Stimulated activated CD8-positive, alpha-beta memory T cell treated with anti-CD3 and anti-CD28 coated beads, Interleukin-7, amount 100 ng/mL, for 48 hours (primary cell): ENCODE measurements around the gene FMN1.
"Not testable (repeated sequence)": the region's sequence is repeated elsewhere in the genome, so short reads cannot be mapped to it uniquely, and the experiment has no call there.

Source experiments
- DNase-seq, 2 donors: peaks; one replicate each; pipeline ENCODE4 v3.0.0-alpha.2; 2020; ENCODE audit warnings: low read depth in 1 of 2; ENCODE audit errors: extremely low read depth in 1 of 2

Gene FMN1

DNA sequence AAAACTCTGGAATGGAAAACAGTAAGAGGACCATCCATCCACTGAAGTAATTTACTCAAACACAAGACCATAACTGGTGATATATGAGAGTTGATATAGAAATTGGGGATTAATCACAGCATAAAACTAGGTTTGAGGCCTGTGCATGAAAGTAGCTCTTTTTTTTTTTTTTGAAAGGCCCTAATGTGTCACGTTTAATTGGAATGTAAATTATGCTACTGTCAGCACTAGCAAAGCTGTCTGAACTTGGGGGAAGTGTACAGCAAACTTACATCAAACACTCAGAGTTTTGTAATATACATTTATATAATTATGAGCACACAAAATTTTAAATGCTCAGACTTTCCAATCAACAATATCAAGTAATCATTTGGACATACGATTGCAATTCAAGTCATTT lies 322.6 kb downstream of the FMN1 start:
- DNase-seq = no peak

DNA sequence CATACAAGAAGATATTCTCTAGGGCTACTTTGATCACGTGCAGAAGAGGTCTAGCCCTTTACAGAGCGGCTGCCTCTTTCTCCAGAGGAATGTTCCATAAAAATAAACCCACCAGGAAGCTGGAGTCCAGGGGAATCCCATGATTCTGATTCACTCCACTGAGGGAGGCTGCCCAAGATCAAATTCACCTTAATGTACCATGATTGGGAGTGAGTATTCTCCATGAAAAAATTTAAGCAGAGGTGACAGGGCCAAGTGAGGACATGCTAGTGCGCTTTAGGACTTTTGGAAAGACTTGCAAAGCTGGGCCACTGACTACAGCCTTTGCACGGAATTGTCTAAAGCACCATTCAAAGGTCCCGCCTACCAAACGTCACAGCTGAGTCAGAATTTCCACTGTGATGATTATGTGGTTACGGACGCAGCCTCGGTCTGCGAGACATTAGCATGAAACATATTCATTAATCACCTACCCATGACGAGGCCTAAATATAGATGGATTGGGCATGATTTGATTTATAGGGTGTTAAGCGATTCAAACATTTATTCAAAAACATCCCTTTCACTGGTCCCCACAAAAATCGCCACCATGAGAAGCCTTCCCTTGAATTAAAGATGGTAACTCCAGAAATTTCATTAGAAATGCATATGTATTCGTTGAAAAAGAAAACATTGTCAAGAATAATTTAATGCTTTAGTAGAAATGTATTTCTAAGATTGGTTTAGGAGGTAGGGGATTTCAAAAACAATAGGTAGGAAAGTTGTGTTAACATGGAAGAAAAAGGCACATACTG lies 324.1 kb downstream of the FMN1 start:
- no peak for DNase-seq

DNA sequence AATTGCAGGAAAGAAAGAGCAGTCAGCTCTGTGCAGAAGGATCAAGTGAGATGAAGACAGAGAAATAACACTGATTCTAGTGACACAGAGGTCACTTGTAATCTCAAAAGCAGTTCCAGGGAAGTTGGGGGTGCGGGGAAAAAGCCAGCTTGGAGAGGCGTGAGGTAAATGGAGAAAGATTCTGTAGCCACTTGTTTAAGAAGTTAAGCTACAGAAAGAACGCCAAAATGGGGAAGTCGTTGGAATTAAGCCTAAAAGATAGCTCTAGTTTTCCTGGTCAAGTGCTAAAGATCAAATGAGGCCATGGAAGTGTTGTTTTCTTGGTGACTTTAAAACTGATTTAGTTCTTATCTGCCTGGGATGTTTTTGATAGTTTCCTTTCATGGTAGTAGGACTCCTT lies 324.7 kb downstream of the FMN1 start:
- DNase-seq = no peak

DNA sequence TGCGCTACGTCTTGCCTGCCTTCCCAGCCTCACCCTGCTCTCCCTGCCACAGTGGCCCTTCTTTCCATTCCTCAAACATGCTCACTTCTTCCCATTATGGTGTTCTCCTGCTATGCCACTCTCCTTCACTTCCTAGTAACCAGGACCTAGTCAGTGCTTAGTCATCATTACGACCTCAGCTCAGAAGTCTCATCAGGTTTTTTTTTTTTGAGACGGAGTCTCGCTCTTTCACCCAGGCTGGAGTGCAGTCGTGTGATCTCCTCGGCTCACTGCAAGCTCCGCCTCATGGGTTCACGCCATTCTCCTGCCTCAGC lies 327.2 kb downstream of the FMN1 start:
- no peak for DNase-seq

DNA sequence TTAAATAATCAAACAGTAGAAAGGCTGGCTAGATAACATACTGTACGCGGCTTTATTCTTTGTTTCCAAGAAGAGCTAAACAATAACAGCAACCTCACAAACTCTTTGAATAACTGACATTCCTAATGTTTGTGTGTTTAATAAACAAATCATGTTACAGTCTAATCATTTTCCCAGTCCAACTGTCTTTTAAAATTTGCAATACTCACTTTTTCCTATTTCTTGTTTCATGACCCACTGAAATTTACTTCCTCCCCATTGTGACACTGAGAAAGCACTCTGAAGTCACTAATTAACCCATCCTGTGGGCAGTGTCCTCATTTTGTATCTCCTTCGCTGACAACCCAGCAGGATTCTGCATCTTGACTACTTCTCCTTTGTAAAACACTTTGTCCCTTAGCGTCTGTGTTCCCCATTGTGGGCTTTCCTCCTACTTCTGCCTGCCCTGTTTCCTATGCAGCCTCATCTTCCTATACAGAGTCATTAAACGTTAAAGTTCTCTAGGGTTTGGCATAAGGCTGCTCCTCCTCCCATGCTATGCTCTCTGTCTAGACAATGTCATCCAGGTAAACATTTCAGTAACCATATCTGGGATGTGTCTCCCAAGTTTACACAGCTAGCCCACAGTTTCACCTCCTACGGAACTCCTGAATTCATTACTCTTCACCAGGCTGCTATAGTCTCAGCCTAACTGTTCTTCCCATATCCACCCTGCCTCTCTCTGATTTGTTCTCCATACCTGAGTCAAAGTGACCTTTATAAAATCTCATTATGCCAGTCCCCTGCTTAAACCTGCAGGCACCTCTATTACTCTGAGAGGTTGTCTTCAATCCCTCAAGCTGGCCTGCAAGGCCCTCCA lies 327.8 kb downstream of the FMN1 start:
- no peak for DNase-seq

DNA sequence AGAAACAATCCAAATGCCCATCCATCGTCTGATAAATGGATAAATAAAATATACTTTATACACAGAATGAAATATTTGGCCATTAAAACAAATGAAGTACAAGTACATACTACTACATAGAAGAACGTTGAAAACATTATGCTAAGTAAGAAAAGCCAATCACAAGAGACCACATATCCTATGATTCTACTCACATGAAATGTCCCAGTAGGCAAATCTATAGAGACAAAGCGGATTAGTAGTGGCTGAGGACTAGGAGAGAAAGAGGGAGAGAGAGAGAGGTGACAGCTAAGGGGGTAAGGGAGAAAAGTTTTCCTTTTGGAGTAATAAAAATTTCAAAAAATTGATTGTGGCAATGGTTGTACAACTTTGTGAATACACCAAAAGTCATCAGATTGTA lies 329.7 kb downstream of the FMN1 start:
- no peak for DNase-seq

DNA sequence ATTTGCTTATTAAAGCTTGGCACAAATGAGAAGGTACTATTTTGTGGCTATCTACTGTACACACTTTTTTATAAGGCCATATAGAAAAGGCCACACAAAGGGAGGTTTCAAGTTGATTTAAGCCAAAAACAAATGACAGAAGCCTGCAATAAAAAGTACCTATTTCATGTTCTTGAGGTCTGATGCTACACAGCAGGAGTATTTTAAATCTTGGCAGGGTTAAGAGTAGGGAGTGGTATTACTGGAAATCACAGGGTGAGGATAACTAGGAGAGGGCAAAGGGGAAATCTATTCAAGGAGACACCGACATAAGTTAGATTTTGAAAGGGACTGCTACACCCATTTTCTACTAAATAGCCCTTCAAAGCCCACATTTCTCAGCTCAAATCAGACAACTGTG lies 330.5 kb downstream of the FMN1 start:
- DNase-seq = no peak

DNA sequence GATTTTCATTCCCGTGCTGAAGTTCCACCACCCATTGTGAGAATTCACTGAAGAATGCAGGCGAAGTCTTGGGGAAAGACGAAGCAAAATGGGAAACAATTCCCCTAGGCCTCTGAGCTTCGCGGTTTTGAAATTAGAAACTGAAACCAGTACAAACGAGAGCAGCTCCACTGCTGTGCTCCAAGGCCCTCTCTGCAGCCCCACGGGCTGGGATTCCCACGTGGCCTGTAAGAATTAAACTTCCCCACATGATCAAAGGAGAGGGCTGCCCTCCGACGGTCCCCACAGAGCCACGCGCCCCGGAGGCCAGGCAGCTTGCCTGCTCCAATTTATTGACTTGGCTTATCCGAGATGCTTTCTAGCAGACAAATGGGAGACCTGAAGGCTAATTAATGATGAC lies 332.8 kb downstream of the FMN1 start:
- DNase-seq = no peak

DNA sequence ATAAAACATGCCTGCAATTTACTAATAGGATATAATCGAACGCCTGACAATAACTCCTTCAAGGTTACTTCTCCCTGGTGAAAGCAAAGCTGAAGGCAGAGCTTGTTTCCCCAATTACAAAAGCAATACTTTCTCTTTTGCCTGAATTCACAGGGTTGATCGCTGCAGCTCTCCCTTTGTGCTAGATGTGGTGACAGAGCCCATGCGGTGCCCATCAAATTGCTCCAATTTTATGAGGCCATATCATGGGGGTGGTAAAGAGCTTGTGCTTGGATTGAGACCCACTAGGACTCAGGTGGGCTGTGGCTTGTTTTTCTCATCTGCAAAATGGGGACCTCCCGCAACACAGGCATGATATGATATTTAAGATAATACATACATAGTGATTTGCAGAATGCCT lies 333.3 kb downstream of the FMN1 start:
- DNase-seq = no peak

DNA sequence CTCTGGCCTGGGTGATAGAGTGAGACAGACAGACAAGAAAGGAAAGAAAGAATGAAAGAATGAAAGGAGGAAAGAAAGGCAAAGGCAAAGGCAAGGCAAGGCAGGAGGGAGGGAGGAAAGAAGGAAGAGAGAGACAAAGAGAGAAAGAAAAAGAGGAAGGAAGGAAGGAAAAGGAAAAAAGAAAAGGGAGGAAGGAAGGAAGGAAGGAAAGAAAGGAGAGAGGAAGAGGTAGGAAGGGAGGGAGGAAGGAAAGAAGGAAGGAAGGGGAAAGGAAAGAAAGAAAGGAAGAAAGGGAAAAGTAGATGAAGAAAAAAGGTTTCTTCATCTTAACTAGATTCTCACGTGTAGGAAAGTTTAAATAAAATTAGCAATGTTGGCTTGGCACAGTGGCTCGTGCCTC lies 334.5 kb downstream of the FMN1 start:
- no peak for DNase-seq

DNA sequence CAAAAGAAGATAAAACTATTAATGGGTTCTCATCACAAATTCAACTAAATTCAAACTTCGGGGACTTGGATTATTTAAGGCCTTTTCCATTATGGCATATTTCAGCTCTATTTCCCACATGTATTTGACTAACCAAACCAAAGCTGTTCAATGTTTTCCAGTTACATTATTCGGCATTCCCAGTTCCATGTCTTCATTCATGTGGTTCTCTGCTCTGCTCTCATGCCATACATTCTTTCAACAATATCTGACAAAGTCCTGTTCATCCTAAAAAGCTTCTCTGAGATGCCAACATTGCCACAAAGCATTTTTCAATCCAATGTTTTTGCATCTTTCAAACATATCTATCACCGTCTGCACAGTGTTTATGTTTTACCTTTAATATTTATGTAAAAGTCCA lies 335.3 kb downstream of the FMN1 start:
- DNase-seq = no peak

DNA sequence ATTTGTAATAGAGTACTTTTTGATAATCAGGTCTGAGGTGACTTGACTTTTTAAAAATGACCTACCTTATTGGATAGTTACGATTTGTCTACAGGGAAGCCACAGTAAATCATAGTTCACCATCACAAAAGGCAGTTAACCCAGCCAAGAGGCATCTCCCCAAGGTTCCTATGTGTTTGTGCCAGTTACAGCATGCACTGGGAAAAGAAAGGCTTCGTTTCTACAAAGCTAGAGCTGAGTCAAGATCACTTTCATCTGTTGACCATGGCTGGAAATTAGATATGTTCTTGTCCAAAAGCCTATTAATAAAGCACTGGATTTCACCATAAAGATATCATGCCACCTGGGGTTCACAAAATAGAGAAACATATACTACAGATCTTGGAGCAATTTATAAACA lies 336.8 kb downstream of the FMN1 start:
- DNase-seq = no peak

DNA sequence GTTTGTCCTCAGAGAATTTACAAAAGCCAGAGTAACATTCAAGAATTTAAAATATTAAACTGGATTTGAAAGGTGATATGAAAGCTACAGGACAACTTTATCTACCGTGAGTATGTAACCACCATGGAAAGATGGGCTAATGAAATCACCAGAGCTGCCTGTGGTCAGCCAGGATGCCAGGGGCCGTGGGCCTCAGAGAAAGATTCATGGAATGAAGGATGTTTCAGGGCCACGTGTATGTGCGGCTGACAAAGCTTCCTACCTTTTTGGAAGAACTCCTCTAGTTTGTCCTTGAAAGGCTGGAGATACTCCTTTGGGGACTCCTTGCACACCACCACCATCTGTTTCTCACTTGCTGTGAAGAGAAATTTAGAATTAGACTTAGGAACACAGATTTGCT lies 337.8 kb downstream of the FMN1 start:
- no peak for DNase-seq

DNA sequence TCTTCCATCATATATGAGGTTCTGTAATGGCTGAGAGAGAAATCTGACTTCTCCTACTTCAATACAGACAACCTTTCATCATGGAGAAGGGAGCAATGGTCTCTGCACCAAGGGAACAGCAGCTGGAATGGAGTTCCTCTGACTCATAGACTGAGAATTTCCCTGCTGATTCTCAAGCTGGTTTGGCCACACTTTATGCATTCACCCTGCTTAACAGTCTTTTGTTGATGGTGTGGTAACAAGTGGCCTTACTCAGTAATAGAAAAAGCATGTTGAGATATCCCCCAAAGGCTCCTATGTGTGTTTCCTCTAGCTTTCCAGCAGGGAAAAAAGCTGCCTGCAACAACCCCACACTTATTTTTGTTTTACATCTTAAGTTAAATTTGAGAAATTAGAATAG lies 338.6 kb downstream of the FMN1 start:
- no peak for DNase-seq

DNA sequence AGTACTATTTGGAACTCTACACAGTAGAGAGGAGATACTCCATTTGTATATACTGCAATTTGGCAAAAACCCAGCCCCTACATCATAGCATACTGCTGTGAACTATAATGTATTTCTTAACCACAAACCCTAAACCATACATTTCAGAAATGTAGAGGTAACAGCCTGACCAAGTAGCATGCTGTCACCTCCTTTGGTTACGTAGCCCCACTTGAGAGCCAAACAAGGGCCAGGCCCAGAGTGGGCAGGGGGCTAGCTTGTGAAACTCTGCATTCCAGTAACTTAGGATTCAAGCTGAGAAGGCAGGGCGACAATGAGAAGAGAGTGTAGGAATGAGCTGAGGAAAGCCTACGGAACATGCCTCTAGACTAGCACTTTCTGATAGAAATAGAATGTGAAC lies 340.9 kb downstream of the FMN1 start:
- DNase-seq = no peak

DNA sequence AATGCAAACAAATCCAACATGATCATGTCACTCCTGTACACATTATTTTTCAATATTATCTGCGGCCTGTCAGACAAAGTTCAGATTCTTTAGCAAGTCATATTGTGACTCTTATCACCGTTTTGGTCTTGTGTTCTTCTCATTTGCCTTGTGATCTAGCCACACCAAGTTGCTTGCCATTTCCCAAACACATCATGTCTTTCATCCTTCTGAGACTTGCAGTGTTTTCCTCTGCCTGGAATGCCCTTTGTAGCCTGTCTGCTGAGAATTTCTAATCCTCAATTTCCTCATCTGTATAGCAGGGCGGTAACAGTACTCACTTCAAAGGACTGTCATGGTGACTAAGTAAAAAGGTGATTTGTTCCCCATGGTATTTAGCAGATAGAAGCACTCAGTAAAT lies 341.7 kb downstream of the FMN1 start:
- no peak for DNase-seq

DNA sequence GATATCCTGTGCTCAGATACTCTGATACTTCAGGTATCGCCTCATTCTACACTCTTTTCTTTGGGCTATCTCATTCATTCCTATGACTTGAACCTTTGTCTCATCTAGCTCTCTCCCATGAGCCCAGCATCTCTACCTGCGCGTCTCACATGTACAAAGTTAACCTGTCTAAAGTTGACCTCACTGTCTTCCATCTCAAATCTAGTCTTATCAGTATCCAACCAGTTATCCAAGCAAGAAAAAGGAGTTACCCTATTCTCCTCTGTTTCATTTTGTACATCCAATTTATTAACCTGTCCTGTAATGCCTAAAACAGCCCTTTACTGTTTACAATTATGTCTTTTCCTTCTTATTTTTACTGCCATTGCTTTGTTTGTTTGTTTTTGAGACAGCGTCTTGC lies 342.5 kb downstream of the FMN1 start:
- no peak for DNase-seq

DNA sequence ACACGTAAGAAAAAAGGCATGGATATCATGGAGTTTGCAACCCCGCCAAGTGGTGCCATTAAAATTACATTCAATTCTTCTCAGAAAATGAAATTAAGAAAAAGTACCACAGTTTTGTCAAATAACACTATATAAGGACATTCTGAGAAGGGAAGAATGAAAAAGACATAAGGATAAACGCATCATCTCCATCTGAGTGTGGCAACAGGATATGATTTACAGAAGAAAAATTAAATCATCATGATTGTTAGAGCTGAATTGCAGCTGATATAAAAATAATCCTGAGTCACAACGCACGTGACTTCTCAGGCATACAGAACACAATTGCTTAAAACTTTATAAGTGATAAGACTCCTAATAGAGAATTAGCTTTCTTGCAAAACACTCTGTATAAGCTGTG lies 342.9 kb downstream of the FMN1 start:
- DNase-seq = no peak

DNA sequence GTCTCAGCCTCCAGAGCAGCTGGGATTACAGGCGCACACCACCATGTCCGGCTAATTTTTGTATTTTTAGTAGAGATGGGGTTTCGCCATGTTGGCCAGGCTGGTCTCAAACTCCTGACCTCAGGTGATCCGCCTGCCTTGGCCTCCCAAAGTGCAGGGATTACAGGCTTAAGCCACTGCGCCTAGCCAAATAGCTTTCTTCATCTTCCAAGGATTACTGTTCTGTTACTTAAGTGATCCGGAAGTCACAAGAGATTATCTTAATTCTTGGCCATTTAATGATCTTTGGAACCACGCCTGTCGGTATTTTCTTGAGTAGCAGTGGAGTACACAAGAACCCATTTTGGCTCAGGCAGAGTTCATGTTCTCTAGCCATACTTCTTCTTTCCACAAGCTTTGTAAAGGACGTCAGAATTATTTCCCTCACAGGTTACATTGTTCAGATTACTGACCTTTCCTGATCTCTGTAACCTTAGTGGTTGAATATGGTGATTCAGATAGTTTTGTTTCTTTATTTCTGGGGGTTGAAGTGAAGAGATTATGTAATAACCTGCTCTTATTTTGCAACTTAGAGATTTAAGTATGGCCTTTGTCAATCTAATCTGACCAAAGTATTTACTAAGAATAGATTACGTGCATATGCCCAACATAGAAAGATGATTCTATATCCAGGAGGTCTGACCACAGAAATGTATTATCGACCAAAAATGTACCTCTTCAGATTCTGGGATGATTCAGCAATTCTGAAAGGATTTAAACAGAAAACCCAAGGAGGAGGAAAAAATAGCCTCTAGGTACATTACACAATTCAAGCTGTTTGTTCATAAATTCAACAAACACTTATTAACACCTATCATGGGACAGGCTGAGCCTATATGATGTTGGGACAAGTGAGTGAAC lies 344.5 kb downstream of the FMN1 start:
- no peak for DNase-seq

DNA sequence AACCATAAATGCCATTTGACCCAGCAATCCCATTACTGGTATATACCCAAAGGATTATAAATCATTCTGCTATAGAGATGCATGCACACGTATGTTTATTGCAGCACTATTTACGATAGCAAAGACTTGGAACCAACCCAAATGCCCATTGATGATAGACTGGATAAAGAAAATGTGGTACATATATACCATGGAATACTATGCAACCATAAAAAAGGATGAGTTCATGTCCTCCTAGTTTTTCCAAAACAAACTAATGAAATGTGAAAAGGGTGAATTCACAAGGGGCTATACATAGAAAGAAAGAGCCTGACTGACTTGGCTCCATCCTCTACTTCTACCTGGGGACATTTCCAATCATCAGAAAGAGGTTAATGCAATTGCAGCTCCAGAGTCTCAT lies 347.8 kb downstream of the FMN1 start:
- DNase-seq = not testable (repeated sequence)

DNA sequence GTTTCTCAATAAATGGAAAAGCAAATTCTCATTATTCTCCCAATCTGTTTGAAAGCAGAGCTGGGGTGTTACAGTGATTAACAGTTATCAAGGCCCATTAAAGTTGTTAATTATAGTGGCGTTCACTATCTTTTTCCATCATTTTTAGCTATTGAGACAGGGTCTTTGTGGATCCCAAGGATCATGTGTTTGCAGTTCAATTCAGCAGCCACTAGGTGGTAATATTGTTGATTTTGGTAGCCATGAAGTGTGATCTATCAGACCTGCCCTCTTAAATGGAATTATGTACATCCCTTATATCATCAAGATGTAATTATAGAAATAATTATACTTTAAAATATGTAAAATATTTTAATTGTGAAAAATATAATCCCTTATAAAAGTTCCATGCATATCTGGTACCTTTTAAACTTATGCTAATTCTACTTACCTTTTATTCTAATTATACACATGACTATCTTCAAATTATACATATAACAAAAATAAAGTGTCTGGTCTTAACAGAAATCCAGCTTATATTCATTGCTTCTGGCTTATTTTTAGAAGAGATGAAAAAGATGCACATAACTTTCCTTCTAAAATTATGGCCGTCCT lies 350.3 kb downstream of the FMN1 start:
- DNase-seq = no peak
